GM12872 (cell line): ENCODE data around the gene FAM20C.

Experiments
- CTCF ChIP-seq: IDR thresholded peaks from 3 replicates; pipeline ENCODE4 v1.5.1; 2011; ENCODE audit warnings: low read depth, mild to moderate bottlenecking, low read length, moderate library complexity; ENCODE audit not compliant: insufficient read depth

FAM20C gene

GRCh38 chr7:302054-302992, 110.0 kb downstream of the FAM20C start:
- TF ChIP-seq CTCF = no peak

DNA sequence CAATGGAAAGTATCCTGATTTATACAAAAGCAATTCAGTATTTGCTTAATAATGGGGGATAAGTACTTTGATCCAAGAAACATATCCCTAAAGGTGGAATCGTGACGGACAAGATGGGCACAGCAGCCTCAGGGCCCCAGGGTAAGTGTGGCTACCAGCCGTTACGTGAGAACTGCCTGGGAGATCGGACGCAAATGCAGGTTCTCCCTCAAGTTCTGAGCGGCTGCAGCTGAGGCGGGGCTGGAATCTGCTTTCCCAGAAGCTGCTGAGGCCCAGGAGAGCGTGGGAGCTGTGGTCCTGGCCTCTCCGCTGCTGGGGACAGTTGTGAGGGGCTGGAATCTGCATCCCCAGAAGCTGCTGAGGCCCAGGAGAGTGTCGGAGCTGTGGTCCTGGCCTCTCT, 111.1 kb downstream of the FAM20C start:
- no peak for TF ChIP-seq CTCF

GRCh38 chr7:303884-304573, 111.7 kb downstream of the FAM20C start:
- no peak for TF ChIP-seq CTCF

DNA sequence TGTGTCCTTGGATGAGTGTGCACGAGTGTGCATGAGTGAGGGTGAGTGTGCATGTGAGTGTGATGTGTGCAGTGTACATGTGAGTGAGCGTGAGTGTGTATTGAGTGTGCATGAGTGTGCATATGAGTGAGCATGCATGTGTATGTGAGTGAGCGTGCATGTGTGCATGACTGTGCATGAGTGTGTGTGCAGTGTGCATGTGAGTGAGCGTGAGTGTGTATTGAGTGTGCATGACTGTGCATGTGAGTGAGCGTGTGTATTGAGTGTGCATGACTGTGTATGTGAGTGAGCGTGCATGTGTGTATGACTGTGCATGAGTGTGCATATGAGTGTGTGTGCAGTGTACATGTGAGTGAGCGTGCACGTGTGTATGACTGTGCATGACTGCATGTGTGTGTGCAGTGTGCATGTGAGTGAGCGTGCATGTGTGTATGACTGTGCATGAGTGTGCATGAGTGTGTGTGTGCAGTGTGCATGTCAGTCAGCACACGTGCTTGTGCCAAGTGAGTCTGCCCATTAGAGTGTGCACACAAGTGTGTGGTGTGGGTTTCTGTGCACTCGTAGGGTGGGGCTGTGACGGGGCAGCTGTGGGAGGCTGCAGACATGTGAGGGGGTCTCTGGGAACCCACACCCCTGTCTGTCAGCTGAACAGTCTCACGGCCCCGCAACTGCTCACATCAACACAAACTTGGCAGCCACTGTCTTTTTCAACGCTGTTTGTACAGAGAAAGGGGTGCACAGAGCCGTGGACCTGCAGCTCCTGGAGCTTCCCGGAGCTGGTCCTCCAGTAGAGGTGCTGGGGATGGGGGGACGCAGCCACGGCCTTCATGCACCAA, 112.4 kb downstream of the FAM20C start:
- TF ChIP-seq CTCF = no peak

DNA sequence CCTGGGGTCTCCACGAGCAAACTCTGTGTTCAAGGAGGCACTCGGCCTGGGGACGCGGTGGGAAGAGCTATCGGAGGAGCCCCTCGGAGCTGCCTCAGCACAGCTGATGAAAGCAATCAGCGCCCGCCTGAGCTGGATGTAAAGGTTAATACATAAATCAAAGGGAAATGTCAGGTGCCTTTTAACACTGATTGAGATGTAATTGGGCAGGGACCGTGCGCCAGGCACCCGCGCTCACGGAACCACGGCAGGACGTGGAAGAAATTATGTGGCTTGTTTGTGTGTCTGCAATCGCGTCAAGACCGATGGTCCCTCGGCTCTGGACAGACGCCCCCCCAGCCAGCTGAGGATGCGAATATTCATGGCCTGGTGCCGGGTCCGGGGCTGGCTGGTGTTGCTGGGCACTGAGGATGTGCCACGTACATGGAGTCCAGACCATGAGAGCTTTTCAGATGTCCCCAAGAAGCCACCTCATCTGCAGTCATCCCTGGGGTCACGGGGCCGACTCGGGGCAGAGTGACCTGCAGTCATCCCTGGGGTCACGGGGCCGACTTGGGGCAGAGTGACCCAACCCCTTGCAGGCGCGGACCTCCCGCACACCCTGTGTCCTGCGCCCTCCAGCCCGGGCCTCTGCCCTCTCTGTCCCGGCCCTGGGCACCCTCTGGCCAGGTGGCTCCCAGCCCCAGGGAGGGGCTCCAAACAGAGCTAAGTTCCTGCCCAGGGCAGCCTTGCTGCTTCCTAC, 113.2 kb downstream of the FAM20C start:
- no peak for TF ChIP-seq CTCF

GRCh38 chr7:307970-308369, 115.6 kb downstream of the FAM20C start:
- no peak for TF ChIP-seq CTCF
